HepG2 (cell line): ENCODE results near the gene DLG2. TPM values are rescaled to one million over a fixed set of nuclear protein-coding genes. Genes with fewer than 3 reads are reported as not detected.

Experiments used
- ATAC-seq: fragments of 200-7000 bp; cut with Tn5 transposase; 3 replicates; pipeline ENCODE4 v1.9.1; 2020; ENCODE audit warnings: mild to moderate bottlenecking, moderate library complexity
- BruUV-seq: library from RNA; stranded (reverse); fragments of 400-500 nt; replicated peaks from 2 replicates; lab custom pipeline; 2021; lab: Mats Ljungman, UMichigan
- CTCF ChIA-PET: fragments of 300-600 bp; formaldehyde crosslinking; extraction: SDS; loops from one replicate; lab custom pipeline; 2021; ENCODE audit warnings: low total read pairs, inconsistent platforms, low intra/inter-chr PET ratio; lab: Yijun Ruan, JAX
- POLR2A ChIA-PET: fragments of 350-600 bp; sonication (Branson Sonifier 250); formaldehyde crosslinking; loops from one replicate; lab custom pipeline; 2020; ENCODE audit warnings: antibody characterized with exemption, inconsistent platforms; lab: Yijun Ruan, JAX
- DNase-seq: peaks from one replicate; pipeline ENCODE4 v3.0.0-alpha.2; 2015; ENCODE audit warnings: low spot score
- FAIRE-seq: peaks from 3 replicates; lab custom pipeline; 2011; peaks lifted over from hg19 to GRCh38; lab: Jason Lieb, UNC
- H2AFZ ChIP-seq: one replicate; pipeline ENCODE4 v1.6.1; 2011; ENCODE audit warnings: low read length, inconsistent platforms
- H3K27ac ChIP-seq: fragments of 300-600 bp; 3 replicates; pipeline ENCODE4 v1.8.0; 2011; ENCODE audit warnings: mixed run types, mild to moderate bottlenecking, mixed read lengths, low read length, inconsistent platforms; ENCODE audit not compliant: insufficient read depth; ENCODE audit errors: extremely low read length
- H3K27me3 ChIP-seq, 2 experiments: fragments of 200-600 bp in 1 of 2; 2 replicates in 1 of 2; 3 replicates in 1 of 2; pipeline versions ENCODE4 v1.6.0 to v1.8.0; 2011; ENCODE audit warnings: low read length in 2 of 2, mild to moderate bottlenecking in 2 of 2, moderate library complexity in 2 of 2, inconsistent platforms in 1 of 2; ENCODE audit not compliant: insufficient read depth in 2 of 2, control insufficient read depth in 1 of 2
- H3K36me3 ChIP-seq, 2 experiments: fragments of 200-600 bp in 1 of 2; replicated peaks in 1 of 2; 2 replicates in 1 of 2; 3 replicates in 1 of 2; pipeline versions ENCODE4 v1.5.1 to v1.8.0; 2011; ENCODE audit warnings: low read length in 2 of 2, inconsistent platforms in 1 of 2; ENCODE audit not compliant: insufficient read depth in 2 of 2, control insufficient read depth in 1 of 2
- H3K4me1 ChIP-seq: 2 replicates; pipeline ENCODE4 v1.5.1; 2012; ENCODE audit warnings: low read length, inconsistent platforms; ENCODE audit not compliant: insufficient read depth
- H3K4me2 ChIP-seq: 2 replicates; pipeline ENCODE4 v1.6.0; 2011; ENCODE audit warnings: low read depth, low read length, inconsistent platforms
- H3K4me3 ChIP-seq, 3 experiments: fragments of 200-600 bp in 1 of 3; sonication (generic), shearing (Covaris generic) in 1 of 3; replicated peaks in 1 of 3; 2 replicates each; pipeline ENCODE4 v1.5.1; 2011 to 2016; ENCODE audit warnings: low read length in 3 of 3, inconsistent platforms in 2 of 3, low read depth in 2 of 3, mild to moderate bottlenecking in 2 of 3, control low read depth in 1 of 3, mixed read lengths in 1 of 3; ENCODE audit not compliant: insufficient read depth in 1 of 3
- H3K79me2 ChIP-seq: one replicate; pipeline ENCODE4 v1.6.1; 2011; ENCODE audit warnings: low read length, inconsistent platforms; ENCODE audit not compliant: insufficient read depth
- H3K9ac ChIP-seq: 2 replicates; pipeline ENCODE4 v1.6.0; 2011; ENCODE audit warnings: mild to moderate bottlenecking, low read depth, low read length, inconsistent platforms; ENCODE audit not compliant: insufficient read depth
- H3K9me3 ChIP-seq: 2 replicates; pipeline ENCODE4 v1.5.1; 2012; ENCODE audit warnings: mild to moderate bottlenecking, low read length
- H4K20me1 ChIP-seq: 2 replicates; pipeline ENCODE4 v1.6.0; 2011; ENCODE audit warnings: inconsistent platforms, mild to moderate bottlenecking, low read length, moderate library complexity; ENCODE audit not compliant: insufficient read depth
- AKNA ChIP-seq: sonication (generic); formaldehyde crosslinking; IDR thresholded peaks from 2 replicates; pipeline ENCODE4 v1.4.0; 2020; ENCODE audit warnings: missing genetic modification reagents, borderline replicate concordance
- ATM ChIP-seq: fragments of 450-650 bp; IDR thresholded peaks from 2 replicates; pipeline ENCODE4 v1.7.1; 2017; ENCODE audit warnings: mild to moderate bottlenecking, borderline replicate concordance
- ELF1 ChIP-seq: sonication (generic); formaldehyde crosslinking; IDR thresholded peaks from 2 replicates; pipeline ENCODE4 v1.4.0; 2020; ENCODE audit warnings: missing genetic modification reagents
- GPN1 ChIP-seq: sonication (generic); formaldehyde crosslinking; IDR thresholded peaks from 2 replicates; pipeline ENCODE4 v1.5.1; 2020; ENCODE audit warnings: missing genetic modification reagents, borderline replicate concordance
- KDM1A ChIP-seq: IDR thresholded peaks from 2 replicates; pipeline ENCODE4 v1.6.1; 2016; ENCODE audit warnings: missing compliant biosample characterization
- RBFOX2 ChIP-seq: fragments of 200-400 bp; formaldehyde crosslinking; IDR thresholded peaks from 2 replicates; pipeline ENCODE4 v1.6.1; 2017; ENCODE audit warnings: low read depth, mild to moderate bottlenecking, low read length
- ZBTB34 ChIP-seq: sonication (generic); formaldehyde crosslinking; IDR thresholded peaks from 2 replicates; pipeline ENCODE4 v1.8.0; 2022; ENCODE audit warnings: mild to moderate bottlenecking, missing genetic modification reagents
- ZBTB39 ChIP-seq: sonication (generic); formaldehyde crosslinking; IDR thresholded peaks from 2 replicates; pipeline ENCODE4 v1.5.0; 2020; ENCODE audit warnings: missing genetic modification reagents
- ZNF136 ChIP-seq: sonication (generic); formaldehyde crosslinking; IDR thresholded peaks from 2 replicates; pipeline ENCODE4 v1.8.1; 2022; ENCODE audit warnings: low read depth, mild to moderate bottlenecking, moderate library complexity, missing genetic modification reagents
- ZNF562 ChIP-seq: sonication (generic); formaldehyde crosslinking; IDR thresholded peaks from 2 replicates; pipeline ENCODE4 v1.8.0; 2022; ENCODE audit warnings: missing genetic modification reagents, borderline replicate concordance
- WGBS: methylation state at CpG from one replicate; pipeline ENCODE4 v1.1.6; 2017; ENCODE audit warnings: low lambda C conversion rate; 5-methylcytosine and 5-hydroxymethylcytosine counted together
- in situ Hi-C: cut with HindIII; loops from 2 replicates; pipeline ENCODE4 v1.10.0; 2017; ENCODE audit warnings: low pct_unique_long_range_greater_than_20kb; ENCODE audit not compliant: extremely low pct_ligation_motif_present
- intact Hi-C: fragments of 100-400 bp; cut with micrococcal nuclease; formaldehyde crosslinking; loops from one replicate; pipeline ENCODE4 v1.10.0; 2022; ENCODE audit not compliant: unreplicated experiment
- polyA plus RNA-seq, 8 experiments: library from polyadenylated mRNA; depleted of rRNA in 3 of 8; stranded (reverse) in 7 of 8; unstranded in 1 of 8; fragments of >200 nt; fragmentation: Illumina TruSeq in 4 of 8; extraction: Trizol in 4 of 8; gene quantifications; 2 replicates each; pipeline versions ENCODE4 v1.2.1 to v1.2.3, GENCODE V29; 2011 to 2016; ENCODE audit warnings: low read depth in 4 of 8, missing spikeins in 1 of 8, mixed read lengths in 1 of 8; ENCODE audit not compliant: insufficient read depth in 1 of 8
- total RNA-seq, 5 experiments: library from RNA; depleted of rRNA; stranded (reverse); fragments of >200 nt; fragmentation: Illumina TruSeq; extraction: Trizol; gene quantifications; 2 replicates each; pipeline ENCODE4 v1.2.3, GENCODE V29; 2016; ENCODE audit warnings: low read depth in 1 of 5

DLG2 gene
- total and polyA plus RNA-seq, 2 of the 13 experiments (the other 11 are each of a cell fraction or from before 2014, with no cell fraction given) = 0.46 to 1.0 TPM

- no TSS peak for BruUV-seq
- WGBS = 18% methylated on average over 2 of the region's 2 CpGs
- TF ChIP-seq KDM1A (CRISPR knock-in tag) (no peak), RBFOX2 (no peak), ELF1 (CRISPR knock-in tag) (no peak), AKNA (no peak), ZBTB34 (CRISPR knock-in tag) (no peak), ZNF562 (CRISPR knock-in tag) (no peak), ZBTB39 (CRISPR knock-in tag) (no peak), ZNF136 (CRISPR knock-in tag) (no peak), GPN1 (CRISPR knock-in tag) (no peak), ATM (no peak)
- ATAC-seq (no peak), DNase-seq (no peak), FAIRE-seq (no peak)
- in situ Hi-C loops = no loop called here
- Histone ChIP-seq H3K4me1 (no peaks in the 10 kb centered on the region), H3K27ac (no peak overlapping the region), H3K79me2 (no peaks in the 10 kb centered on the region), H2AFZ (no peak overlapping the region), H3K36me3 (no peaks in the 10 kb centered on the region), H3K4me3 (no peak overlapping the region), H3K9ac (no peak overlapping the region), H3K4me2 (no peak overlapping the region), H3K9me3 (no peaks in the 10 kb centered on the region), H3K27me3 (no peaks in the 10 kb centered on the region; a peak in 1 of 5 replicates), H4K20me1 (no peaks in the 10 kb centered on the region)
- intact Hi-C loops = no loop called here
- CTCF ChIA-PET = no interaction called here
- POLR2A ChIA-PET = no interaction called here
Observed at GRCh38 chr11:84899134-84899533, 728.0 kb downstream of the DLG2 start.
